ENCODE data around the gene NUMA1. TPM values are rescaled to one million over a fixed set of nuclear protein-coding genes. Genes with fewer than 3 reads are reported as not detected.
A peak's percentile ranks its signal among the peaks of the same experiment; 100 is the strongest.

Gene NUMA1
- total and polyA plus RNA-seq, 2 of the 13 experiments (the other 11 are each of a cell fraction or from before 2014, with no cell fraction given): 57.3 to 60.2 TPM

- TF ChIP-seq FOXA1 (IDR thresholded peaks at IDR 0.05): no peak
- no peak for TF ChIP-seq FOXA1 (CRISPR knock-in tag; IDR thresholded peaks at IDR 0.05)
- TF ChIP-seq FOXP1 (IDR thresholded peaks at IDR 0.05): no peak
- TF ChIP-seq FOXP1 (CRISPR knock-in tag; IDR thresholded peaks at IDR 0.05): no peak
- TF ChIP-seq TBX3 (IDR thresholded peaks at IDR 0.05; ENCODE audit: borderline replicate concordance): no peak
- TF ChIP-seq NRL (CRISPR knock-in tag; IDR thresholded peaks at IDR 0.05; ENCODE audit: borderline replicate concordance): no peak
- no peak for TF ChIP-seq ZNF441 (CRISPR knock-in tag; IDR thresholded peaks at IDR 0.05; ENCODE audit: borderline replicate concordance)
- TF ChIP-seq ZNF296 (CRISPR knock-in tag; conservative IDR thresholded peaks at IDR 0.05): no peak
- peak; percentile 74 for TF ChIP-seq SP2 (CRISPR knock-in tag; IDR thresholded peaks at IDR 0.05)
- no peak for TF ChIP-seq ZNF550 (CRISPR knock-in tag; IDR thresholded peaks at IDR 0.05; ENCODE audit: borderline replicate concordance)
- no peak for TF ChIP-seq KAT7 (CRISPR knock-in tag; IDR thresholded peaks at IDR 0.05; ENCODE audit: borderline replicate concordance)
- TF ChIP-seq AGO1 (IDR thresholded peaks at IDR 0.05; ENCODE audit: low read depth, low read length, poor library complexity, severe bottlenecking): no peak
- TF ChIP-seq BHLHE40 (IDR thresholded peaks at IDR 0.05; ENCODE audit: low read length): 0 out of 2 replicates have a peak, but pooled peaks have one; percentile 25
- TF ChIP-seq TAF15 (IDR thresholded peaks at IDR 0.05; ENCODE audit: low read depth, low read length, poor library complexity, severe bottlenecking): no peak
- no peak for TF ChIP-seq ZNF777 (CRISPR knock-in tag; IDR thresholded peaks at IDR 0.05)
- no peak for TF ChIP-seq WIZ (CRISPR knock-in tag; IDR thresholded peaks at IDR 0.05)
- TF ChIP-seq ATAD3A (CRISPR knock-in tag; IDR thresholded peaks at IDR 0.05): no peak
- no peak for TF ChIP-seq ZNF17 (CRISPR knock-in tag; IDR thresholded peaks at IDR 0.05)
- no peak for TF ChIP-seq ZNF382 (CRISPR knock-in tag; IDR thresholded peaks at IDR 0.05; ENCODE audit: borderline replicate concordance)
- 0 out of 2 replicates have a peak, but pooled peaks have one; percentile 22 for TF ChIP-seq ZNF768 (CRISPR knock-in tag; IDR thresholded peaks at IDR 0.05)
- no peak for TF ChIP-seq MLX (CRISPR knock-in tag; IDR thresholded peaks at IDR 0.05)
- peak; percentile 98 for TF ChIP-seq CREM (IDR thresholded peaks at IDR 0.05)
- peak; percentile 57; the same call in 1 of the 2 replicates for TF ChIP-seq CREM (CRISPR knock-in tag; IDR thresholded peaks at IDR 0.05)
- TF ChIP-seq CREB1 (IDR thresholded peaks at IDR 0.05): peak; percentile 96
- TF ChIP-seq CREB1 (CRISPR knock-in tag; IDR thresholded peaks at IDR 0.05): peak; percentile 97
- 0 out of 2 replicates have a peak, but pooled peaks have one; percentile 23 for TF ChIP-seq ZNF746 (CRISPR knock-in tag; IDR thresholded peaks at IDR 0.05)
- TF ChIP-seq PHB2 (IDR thresholded peaks at IDR 0.05; ENCODE audit: partially characterized antibody): no peak
- TF ChIP-seq ZNF652 (CRISPR knock-in tag; IDR thresholded peaks at IDR 0.05; ENCODE audit: borderline replicate concordance, low read depth): no peak
- TF ChIP-seq GTF2F1 (IDR thresholded peaks at IDR 0.05; ENCODE audit: low read length): no peak
- peak; percentile 20; the same call in 1 of the 2 replicates for TF ChIP-seq ERF (CRISPR knock-in tag; IDR thresholded peaks at IDR 0.05)
- TF ChIP-seq, protein P1, sequence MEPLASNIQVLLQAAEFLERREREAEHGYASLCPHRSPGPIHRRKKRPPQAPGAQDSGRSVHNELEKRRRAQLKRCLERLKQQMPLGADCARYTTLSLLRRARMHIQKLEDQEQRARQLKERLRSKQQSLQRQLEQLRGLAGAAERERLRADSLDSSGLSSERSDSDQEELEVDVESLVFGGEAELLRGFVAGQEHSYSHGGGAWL (CRISPR knock-in tag; IDR thresholded peaks at IDR 0.05): no peak
- no peak for TF ChIP-seq ZNF512 (CRISPR knock-in tag; IDR thresholded peaks at IDR 0.05)
- TF ChIP-seq ZNF383 (CRISPR knock-in tag; IDR thresholded peaks at IDR 0.05; ENCODE audit: borderline replicate concordance): no peak
Measured at GRCh38 chr11:72080326-72081183, at the start of gene NUMA1, which contains the start of gene LRRC51 (continued).
